Liver (tissue), 9 donors: ENCODE results near the gene NOX4. TPM values are rescaled to one million over a fixed set of nuclear protein-coding genes. Genes with fewer than 3 reads are reported as not detected.

Source experiments
- DNase-seq: peaks from one replicate; pipeline ENCODE4 v3.0.0-alpha.2; 2017; ENCODE audit warnings: low spot score
- H3K27ac ChIP-seq, 2 donors: one replicate each; pipeline ENCODE4 v1.7.0; 2013; ENCODE audit warnings: inconsistent platforms in 2 of 2, low read length in 2 of 2, control low read depth in 1 of 2, low read depth in 1 of 2, mild to moderate bottlenecking in 1 of 2
- H3K27me3 ChIP-seq, 4 donors: one replicate each; pipeline versions ENCODE4 v1.6.1 to v1.7.0; 2013; ENCODE audit warnings: low read length in 3 of 4, inconsistent platforms in 1 of 4, mild to moderate bottlenecking in 1 of 4, moderate library complexity in 1 of 4; ENCODE audit not compliant: control insufficient read depth in 4 of 4, insufficient read depth in 4 of 4
- H3K36me3 ChIP-seq, 4 donors: one replicate each; pipeline versions ENCODE4 v1.6.1 to v1.7.0; 2013; ENCODE audit warnings: low read length in 3 of 4, mild to moderate bottlenecking in 3 of 4, low read depth in 1 of 4, moderate library complexity in 1 of 4; ENCODE audit not compliant: control insufficient read depth in 4 of 4, insufficient read depth in 3 of 4
- H3K4me1 ChIP-seq, 4 donors: one replicate each; pipeline versions ENCODE4 v1.6.1 to v1.7.0; 2013; ENCODE audit warnings: low read length in 3 of 4, mild to moderate bottlenecking in 3 of 4, moderate library complexity in 1 of 4; ENCODE audit not compliant: control insufficient read depth in 4 of 4, insufficient read depth in 4 of 4
- H3K4me3 ChIP-seq, 3 donors: one replicate each; pipeline versions ENCODE4 v1.6.1 to v1.7.0; 2013; ENCODE audit warnings: low read length in 3 of 3, control low read depth in 1 of 3, low read depth in 1 of 3, mild to moderate bottlenecking in 1 of 3
- H3K9ac ChIP-seq, 2 donors: one replicate each; pipeline ENCODE4 v1.7.0; 2013; ENCODE audit warnings: low read length in 2 of 2, mild to moderate bottlenecking in 2 of 2, moderate library complexity in 2 of 2, control low read depth in 1 of 2, low read depth in 1 of 2
- H3K9me3 ChIP-seq, 4 donors: one replicate each; pipeline versions ENCODE4 v1.6.1 to v1.7.0; 2013; ENCODE audit warnings: low read length in 3 of 4; ENCODE audit not compliant: control insufficient read depth in 4 of 4
- ATF3 ChIP-seq: IDR thresholded peaks from 2 replicates; pipeline ENCODE4 v1.6.1; 2016; ENCODE audit warnings: antibody characterized with exemption
- CTCF ChIP-seq: fragments of 150-350 bp; IDR thresholded peaks from 2 replicates; pipeline ENCODE4 v1.5.1; 2017; ENCODE audit warnings: improper control_type of control experiment, low read depth, low read length; ENCODE audit not compliant: missing input control
- EGR1 ChIP-seq, 2 donors: IDR thresholded peaks; 2 replicates each; pipeline ENCODE4 v1.6.1; 2016 to 2018; ENCODE audit warnings: antibody characterized with exemption in 2 of 2, low read depth in 2 of 2
- FOXA1 ChIP-seq: IDR thresholded peaks from 2 replicates; pipeline ENCODE4 v1.6.1; 2016; ENCODE audit warnings: antibody characterized with exemption
- FOXA2 ChIP-seq: IDR thresholded peaks from 2 replicates; pipeline ENCODE4 v1.6.1; 2016; ENCODE audit warnings: antibody characterized with exemption
- GABPA ChIP-seq, 2 donors: IDR thresholded peaks in 1 of 2; conservative IDR thresholded peaks in 1 of 2; 2 replicates each; pipeline ENCODE4 v1.6.1; 2016; ENCODE audit warnings: antibody characterized with exemption in 2 of 2, mild to moderate bottlenecking in 1 of 2, moderate library complexity in 1 of 2
- HNF4A ChIP-seq, 2 donors: conservative IDR thresholded peaks; 2 replicates each; pipeline ENCODE4 v1.6.1; 2016; ENCODE audit warnings: antibody characterized with exemption in 2 of 2, mild to moderate bottlenecking in 2 of 2
- HNF4G ChIP-seq: IDR thresholded peaks from 2 replicates; pipeline ENCODE4 v1.6.1; 2016; ENCODE audit warnings: antibody characterized with exemption
- JUND ChIP-seq, 2 donors: IDR thresholded peaks; 2 replicates each; pipeline ENCODE4 v1.6.1; 2016; ENCODE audit warnings: antibody characterized with exemption in 2 of 2
- MAX ChIP-seq: IDR thresholded peaks from 2 replicates; pipeline ENCODE4 v1.6.1; 2016; ENCODE audit warnings: antibody characterized with exemption
- NR2F2 ChIP-seq: IDR thresholded peaks from 2 replicates; pipeline ENCODE4 v1.6.1; 2016; ENCODE audit warnings: antibody characterized with exemption
- RAD21 ChIP-seq, 2 donors: IDR thresholded peaks; 2 replicates each; pipeline ENCODE4 v1.6.1; 2016; ENCODE audit warnings: antibody characterized with exemption in 2 of 2, mild to moderate bottlenecking in 2 of 2
- REST ChIP-seq: IDR thresholded peaks from 2 replicates; pipeline ENCODE4 v1.6.1; 2016; ENCODE audit warnings: antibody characterized with exemption, mild to moderate bottlenecking
- RXRA ChIP-seq, 2 donors: IDR thresholded peaks; 2 replicates each; pipeline ENCODE4 v1.6.1; 2017 to 2018; ENCODE audit warnings: antibody characterized with exemption in 2 of 2, mild to moderate bottlenecking in 1 of 2
- SP1 ChIP-seq: IDR thresholded peaks from 2 replicates; pipeline ENCODE4 v1.6.1; 2018; ENCODE audit warnings: antibody characterized with exemption, mild to moderate bottlenecking
- TAF1 ChIP-seq: conservative IDR thresholded peaks from 2 replicates; pipeline ENCODE4 v1.6.1; 2016; ENCODE audit warnings: antibody characterized with exemption, mild to moderate bottlenecking
- YY1 ChIP-seq: IDR thresholded peaks from 2 replicates; pipeline ENCODE4 v1.6.1; 2016; ENCODE audit warnings: antibody characterized with exemption, mild to moderate bottlenecking
- ZBTB33 ChIP-seq: IDR thresholded peaks from 2 replicates; pipeline ENCODE4 v1.6.1; 2016; ENCODE audit warnings: antibody characterized with exemption
- WGBS: extraction: QIAGEN DNeasy Blood & Tissue Kit; methylation state at CpG from one replicate; pipeline ENCODE4 v1.1.7; 2013; 5-methylcytosine and 5-hydroxymethylcytosine counted together
- polyA plus RNA-seq, 2 donors: library from polyadenylated mRNA; stranded (reverse) in 1 of 2; unstranded in 1 of 2; fragments of 200-250 nt in 1 of 2; fragments of >200 nt in 1 of 2; fragmentation: Nextera tagmentation in 1 of 2; extraction: Ambion mirVana in 1 of 2; gene quantifications; one replicate each; pipeline versions ENCODE4 v1.2.1 to v1.2.3, GENCODE V29; 2013 to 2015
- total RNA-seq, 2 donors: library from RNA; depleted of rRNA; stranded (reverse); fragments of >200 nt; gene quantifications; one replicate each; pipeline ENCODE4 v1.2.3, GENCODE V29; 2014
- donor health status: healthy.
- donor health status: healthy.
- donor health status: healthy.
- donor health status: healthy.
- donor health status: healthy.

The NOX4 gene
- total and polyA plus RNA-seq, 4 donors: 0.07 to 0.29 (median 0.19) TPM; not detected in 1

GRCh38 chr11:89508544-89508943, 17.4 kb upstream of the NOX4 start:
- H3K36me3 ChIP-seq: no peaks in the 10 kb centered on the region
- H3K27ac ChIP-seq: no peak overlapping the region
- no peaks in the 10 kb centered on the region for H3K9me3 ChIP-seq
- no peaks in the 10 kb centered on the region for H3K27me3 ChIP-seq
- H3K4me1 ChIP-seq: no peaks in the 10 kb centered on the region
- DNase-seq: no peak
- 87% methylated on average over 5 of the region's 5 CpGs for WGBS
- TF ChIP-seq REST (no peak), CTCF (no peak), MAX (no peak), ATF3 (no peak), TAF1 (no peak), HNF4A (conservative IDR thresholded peaks at IDR 0.05) (no peak), SP1 (no peak), RAD21 (IDR thresholded peaks at IDR 0.05) (no peak), GABPA (IDR thresholded peaks at IDR 0.05 in 1 of 2, conservative IDR thresholded peaks at IDR 0.05 in 1 of 2) (no peak), YY1 (no peak), JUND (IDR thresholded peaks at IDR 0.05) (no peak), NR2F2 (no peak), FOXA1 (no peak), ZBTB33 (no peak), HNF4G (no peak), RXRA (IDR thresholded peaks at IDR 0.05) (no peak), EGR1 (IDR thresholded peaks at IDR 0.05; ENCODE audit: low read depth in 2 of 2) (no peak), FOXA2 (no peak)
- H3K9ac ChIP-seq: no peak overlapping the region
- no peak overlapping the region for H3K4me3 ChIP-seq
